Measurements from ENCODE around the gene ANO3. TPM values are rescaled to one million over a fixed set of nuclear protein-coding genes. Genes with fewer than 3 reads are reported as not detected.

The ANO3 gene
- total RNA-seq, 2 experiments from 2014 or later, result not detected

DNA sequence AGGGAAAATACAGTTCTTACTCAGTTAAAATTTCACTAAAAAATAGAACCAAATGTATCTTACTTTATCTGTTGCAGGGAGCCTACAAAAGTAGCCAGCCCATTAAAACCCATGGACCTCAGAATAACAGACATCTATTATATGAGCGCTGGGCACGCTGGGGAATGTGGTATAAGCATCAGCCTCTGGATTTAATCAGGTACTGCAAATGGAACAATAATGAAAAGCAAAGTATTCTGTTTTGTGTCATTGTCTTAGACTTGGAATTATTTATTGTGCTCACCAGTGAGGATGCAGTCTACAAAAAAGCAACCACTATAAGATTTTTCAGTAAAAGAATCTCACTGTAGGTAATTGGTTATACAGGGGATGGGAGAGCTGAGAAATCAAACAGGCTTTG is 209.9 kb downstream of the ANO3 start:
- Histone ChIP-seq H3K4me1 (ENCODE audit: insufficient read depth, low read length) (no peaks in the 10 kb centered on the region), H3K4me3 (ENCODE audit: low read length) (no peak overlapping the region), H3K9me3 (ENCODE audit: control insufficient read depth in 1 of 2, insufficient read depth in 1 of 2, low read length in 2 of 2) (no peaks in the 10 kb centered on the region), H3K36me3 (ENCODE audit: insufficient read depth, low read length) (no peaks in the 10 kb centered on the region), H3K27me3 (ENCODE audit: control insufficient read depth in 1 of 2, insufficient read depth in 2 of 2, low read length in 2 of 2) (no peaks in the 10 kb centered on the region), H3K27ac (ENCODE audit: low read depth in 1 of 2, low read length in 2 of 2) (no peak overlapping the region)
- intact Hi-C loops (cut with DNase I, micrococcal nuclease), result no loop called here
- peaks cover 5% of the 10 kb centered on the region for H3K9me3 Mint-ChIP-seq
- ChIA-PET CTCF (no interaction called here), POLR2A (no interaction called here)
- H3K4me1 Mint-ChIP-seq (ENCODE audit: low read depth), result no peaks in the 10 kb centered on the region
- no peak for ATAC-seq (ENCODE audit: poor library complexity)
- TF ChIP-seq, protein P1, sequence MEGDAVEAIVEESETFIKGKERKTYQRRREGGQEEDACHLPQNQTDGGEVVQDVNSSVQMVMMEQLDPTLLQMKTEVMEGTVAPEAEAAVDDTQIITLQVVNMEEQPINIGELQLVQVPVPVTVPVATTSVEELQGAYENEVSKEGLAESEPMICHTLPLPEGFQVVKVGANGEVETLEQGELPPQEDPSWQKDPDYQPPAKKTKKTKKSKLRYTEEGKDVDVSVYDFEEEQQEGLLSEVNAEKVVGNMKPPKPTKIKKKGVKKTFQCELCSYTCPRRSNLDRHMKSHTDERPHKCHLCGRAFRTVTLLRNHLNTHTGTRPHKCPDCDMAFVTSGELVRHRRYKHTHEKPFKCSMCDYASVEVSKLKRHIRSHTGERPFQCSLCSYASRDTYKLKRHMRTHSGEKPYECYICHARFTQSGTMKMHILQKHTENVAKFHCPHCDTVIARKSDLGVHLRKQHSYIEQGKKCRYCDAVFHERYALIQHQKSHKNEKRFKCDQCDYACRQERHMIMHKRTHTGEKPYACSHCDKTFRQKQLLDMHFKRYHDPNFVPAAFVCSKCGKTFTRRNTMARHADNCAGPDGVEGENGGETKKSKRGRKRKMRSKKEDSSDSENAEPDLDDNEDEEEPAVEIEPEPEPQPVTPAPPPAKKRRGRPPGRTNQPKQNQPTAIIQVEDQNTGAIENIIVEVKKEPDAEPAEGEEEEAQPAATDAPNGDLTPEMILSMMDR (IDR thresholded peaks at IDR 0.05), result no peak
- no peaks in the 10 kb centered on the region for H3K36me3 Mint-ChIP-seq (ENCODE audit: low read depth)
- H3K27me3 Mint-ChIP-seq, result no peaks in the 10 kb centered on the region
- DNase-seq, result no peak
- H3K4me3 Mint-ChIP-seq, result no peak overlapping the region
- no peak overlapping the region for H3K27ac Mint-ChIP-seq

DNA sequence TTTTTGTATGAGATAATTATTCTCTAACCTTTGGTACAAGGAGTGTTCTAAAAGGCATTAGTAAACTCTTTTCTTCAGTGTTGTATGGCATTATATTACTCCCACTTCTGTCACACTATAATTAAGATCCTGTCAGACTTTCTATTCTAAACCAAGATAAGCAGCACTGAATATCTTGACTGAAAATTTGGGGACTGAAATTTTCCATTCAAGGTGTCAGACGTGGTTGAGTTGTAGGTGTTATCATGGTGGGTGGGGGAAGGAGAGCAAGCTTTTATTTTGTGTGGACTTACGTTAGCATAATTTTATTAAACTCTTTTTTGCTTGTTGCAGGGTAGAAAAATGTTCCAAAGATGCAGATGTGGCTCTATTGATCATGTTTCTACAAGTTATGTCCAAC is 217.2 kb downstream of the ANO3 start:
- no peaks in the 10 kb centered on the region for H3K4me1 Mint-ChIP-seq (ENCODE audit: low read depth)
- no peak overlapping the region for H3K4me3 Mint-ChIP-seq
- H3K9me3 Mint-ChIP-seq, result peaks cover 7% of the 10 kb centered on the region
- Histone ChIP-seq H3K9me3 (ENCODE audit: control insufficient read depth in 1 of 2, insufficient read depth in 1 of 2, low read length in 2 of 2) (no peaks in the 10 kb centered on the region), H3K4me1 (ENCODE audit: insufficient read depth, low read length) (no peaks in the 10 kb centered on the region), H3K36me3 (ENCODE audit: insufficient read depth, low read length) (no peaks in the 10 kb centered on the region), H3K4me3 (ENCODE audit: low read length) (no peak overlapping the region), H3K27ac (ENCODE audit: low read depth in 1 of 2, low read length in 2 of 2) (no peak overlapping the region), H3K27me3 (ENCODE audit: control insufficient read depth in 1 of 2, insufficient read depth in 2 of 2, low read length in 2 of 2) (no peaks in the 10 kb centered on the region)
- intact Hi-C loops (cut with DNase I, micrococcal nuclease), result no loop called here
- DNase-seq, result no peak
- H3K27me3 Mint-ChIP-seq, result no peaks in the 10 kb centered on the region
- ChIA-PET CTCF (no interaction called here), POLR2A (no interaction called here)
- TF ChIP-seq, protein P1 (IDR thresholded peaks at IDR 0.05), result no peak
- no peak overlapping the region for H3K27ac Mint-ChIP-seq
- no peak for ATAC-seq (ENCODE audit: poor library complexity)
- H3K36me3 Mint-ChIP-seq (ENCODE audit: low read depth), result no peaks in the 10 kb centered on the region

DNA sequence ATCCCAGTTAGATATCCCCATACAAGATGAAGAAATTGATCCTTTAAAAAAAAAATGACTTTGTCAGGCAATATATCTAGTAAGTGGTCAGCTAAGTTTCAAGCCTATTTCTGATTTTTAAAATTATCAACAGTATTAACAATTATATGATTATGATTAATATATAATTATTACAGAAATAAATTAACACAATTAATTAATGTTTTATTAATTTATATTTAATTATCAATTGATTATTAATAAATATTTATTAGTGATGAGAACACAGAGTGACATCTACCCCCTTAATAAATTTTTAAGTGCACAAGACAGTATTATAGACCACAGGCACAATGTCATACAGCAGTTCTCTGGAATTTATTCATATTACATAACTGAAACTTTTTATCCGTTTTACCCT is 218.1 kb downstream of the ANO3 start:
- H3K4me1 Mint-ChIP-seq (ENCODE audit: low read depth), result no peaks in the 10 kb centered on the region
- Histone ChIP-seq H3K27ac (ENCODE audit: low read depth in 1 of 2, low read length in 2 of 2) (no peak overlapping the region), H3K4me1 (ENCODE audit: insufficient read depth, low read length) (no peaks in the 10 kb centered on the region), H3K4me3 (ENCODE audit: low read length) (no peak overlapping the region), H3K36me3 (ENCODE audit: insufficient read depth, low read length) (no peaks in the 10 kb centered on the region), H3K9me3 (ENCODE audit: control insufficient read depth in 1 of 2, insufficient read depth in 1 of 2, low read length in 2 of 2) (no peaks in the 10 kb centered on the region), H3K27me3 (ENCODE audit: control insufficient read depth in 1 of 2, insufficient read depth in 2 of 2, low read length in 2 of 2) (no peaks in the 10 kb centered on the region)
- H3K36me3 Mint-ChIP-seq (ENCODE audit: low read depth), result no peaks in the 10 kb centered on the region
- no peak for ATAC-seq (ENCODE audit: poor library complexity)
- intact Hi-C loops (cut with DNase I, micrococcal nuclease), result no loop called here
- ChIA-PET POLR2A (no interaction called here), CTCF (no interaction called here)
- TF ChIP-seq, protein P1 (IDR thresholded peaks at IDR 0.05), result no peak
- no peak for DNase-seq
- no peak overlapping the region for H3K27ac Mint-ChIP-seq
- peaks cover 7% of the 10 kb centered on the region for H3K9me3 Mint-ChIP-seq
- H3K4me3 Mint-ChIP-seq, result no peak overlapping the region
- no peaks in the 10 kb centered on the region for H3K27me3 Mint-ChIP-seq
